GM21447 (cell line): ENCODE measurements around the gene G6PC3.

Source experiments
- ATAC-seq: cut with Tn5 transposase; IDR thresholded peaks from one replicate; pipeline ENCODE4 v1.9.1; 2021; ENCODE audit not compliant: unreplicated experiment

G6PC3 gene

DNA sequence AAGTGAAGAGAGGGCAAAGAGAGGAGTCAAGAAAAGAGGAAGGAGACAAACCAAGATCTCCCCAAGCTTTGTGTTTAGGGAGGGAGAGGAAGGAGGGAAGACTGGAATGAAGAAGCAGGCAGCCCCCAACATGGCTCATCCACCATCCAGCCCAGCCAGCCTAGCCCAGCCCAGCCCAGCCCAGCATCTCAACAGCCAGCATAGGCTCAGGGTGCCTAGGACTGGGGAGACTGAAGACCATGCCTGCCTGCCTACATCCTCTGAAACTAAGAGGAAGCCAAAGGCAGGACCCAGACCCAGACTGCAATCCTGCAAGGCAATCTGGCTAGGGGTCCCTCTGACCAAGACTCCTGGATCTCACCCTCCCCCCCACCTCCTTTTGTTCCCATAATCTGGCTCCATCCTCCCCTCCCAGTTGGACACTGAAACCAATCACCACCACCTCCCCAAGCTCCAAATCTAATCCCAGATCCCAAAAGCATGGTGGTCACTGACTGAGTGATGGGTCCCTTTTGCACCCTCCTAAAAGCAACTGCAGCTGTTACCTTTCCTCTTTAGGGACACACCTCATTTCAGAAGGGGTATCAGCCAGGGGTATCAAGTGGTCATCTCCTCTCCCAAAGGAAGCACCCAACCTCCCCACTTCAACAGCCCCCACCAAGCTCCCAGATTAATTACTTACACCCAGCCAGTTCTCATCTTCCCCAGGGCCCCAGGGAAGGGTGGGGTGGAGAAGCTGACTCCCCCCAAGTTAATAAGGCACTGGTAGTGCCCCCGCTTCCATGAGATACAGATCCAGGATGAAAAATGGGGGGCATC, 51.7 kb downstream of the G6PC3 start:
- ATAC-seq = no peak

DNA sequence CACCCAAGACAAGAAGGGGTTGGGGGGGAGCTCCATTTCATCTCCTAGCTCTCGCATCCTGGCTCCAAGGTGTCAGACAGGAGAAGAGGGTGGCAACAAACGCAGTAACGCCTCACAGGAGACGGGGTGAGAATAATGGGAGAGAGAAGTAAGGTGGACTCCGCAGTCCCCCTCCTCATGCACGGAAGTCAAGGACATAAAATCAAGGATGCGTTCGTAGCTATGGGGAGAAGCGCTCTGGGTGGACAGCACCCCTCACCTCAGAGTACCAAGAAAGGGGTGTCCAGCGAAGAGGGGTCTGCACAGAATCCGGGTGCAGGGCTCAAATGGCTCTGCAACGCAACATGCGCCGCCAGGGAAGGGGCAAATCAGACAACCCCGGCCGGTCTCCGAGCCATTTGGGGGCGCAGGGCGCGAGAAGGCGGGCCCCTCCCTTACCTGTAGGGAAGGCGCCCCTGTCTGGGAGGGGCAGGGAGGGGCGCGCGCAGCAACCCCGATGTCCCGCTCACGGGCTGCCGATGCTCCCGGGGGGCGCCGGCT, 52.4 kb downstream of the G6PC3 start:
- peak; percentile 19 for ATAC-seq

DNA sequence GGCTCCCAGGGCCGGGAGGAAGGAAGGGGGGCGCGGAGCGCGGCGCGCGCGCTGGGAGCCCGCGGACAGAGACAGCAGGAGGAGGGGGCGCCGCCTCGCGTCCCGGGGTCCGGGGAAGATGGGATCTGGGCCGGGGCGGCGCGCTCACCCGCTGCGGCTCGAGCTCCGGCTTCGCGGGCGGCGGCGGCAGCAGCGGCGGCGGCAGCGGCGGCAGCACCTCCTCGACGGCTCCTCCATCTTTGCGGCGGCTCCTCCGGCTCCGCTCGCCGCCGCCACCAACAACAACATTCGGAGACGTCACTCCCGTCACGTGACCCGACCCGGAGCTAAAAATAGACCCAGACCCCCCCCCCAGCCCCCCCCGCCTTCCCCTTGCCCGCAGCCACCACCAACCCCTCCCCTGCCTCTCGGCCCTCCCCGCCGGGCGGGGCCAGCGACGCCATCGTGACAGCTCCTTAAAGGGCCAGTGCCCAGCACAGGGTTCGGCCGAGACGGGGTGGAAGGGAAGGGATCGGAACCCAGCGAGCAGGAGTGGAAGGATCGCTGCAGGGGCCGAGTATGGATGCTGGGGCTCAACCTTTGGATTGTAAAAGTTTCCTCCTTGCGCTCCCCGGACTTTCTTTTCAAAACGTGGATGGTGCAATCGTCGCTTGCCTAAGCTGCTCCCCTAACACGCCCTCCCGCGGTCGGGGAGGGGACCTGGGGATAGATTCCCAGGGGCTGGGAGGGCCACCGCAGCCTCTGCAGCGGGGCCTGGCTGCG, 53.0 kb downstream of the G6PC3 start, which contains the start of gene HDAC5:
Gene HDAC5, minus strand, starts transcription at position 286 of the 762 bp plus-strand sequence. CDS start 6,126 bp downstream, outside the sequence.
- ATAC-seq = peak; percentile 83

DNA sequence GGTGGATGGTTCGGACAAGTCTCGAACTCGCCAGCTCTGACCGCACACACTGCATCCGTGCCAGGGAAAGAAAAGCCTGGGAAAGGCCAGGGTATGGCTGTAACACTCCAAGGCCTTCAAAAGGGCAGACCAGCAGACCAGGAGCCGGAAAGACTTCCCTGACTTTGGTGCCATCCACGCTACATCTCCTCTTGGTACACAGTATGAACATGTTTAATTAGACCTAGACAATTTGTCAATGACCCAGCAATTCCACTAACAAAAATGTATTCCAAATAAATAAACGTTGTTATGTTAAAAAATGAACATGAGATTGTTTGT, 53.5 kb downstream of the G6PC3 start:
- ATAC-seq = no peak
